NCI-H1417 treated with DMSO at 0.1 percent for 48 hours (cell line): ENCODE measurements around the gene ZNF492.
"Not testable (repeated sequence)": the region's sequence is repeated elsewhere in the genome, so short reads cannot be mapped to it uniquely, and the experiment has no call there.

Experiments
- DNase-seq: peaks from one replicate; lab custom pipeline; 2025; lab: John Stamatoyannopoulos, UW

ZNF492 gene

GRCh38 chr19:22633706-22634449, at the start of gene ZNF492:
Gene ZNF492, plus strand, starts transcription at chr19:22634324. Its CDS starts 19,076 bp downstream, at chr19:22653400.
- DNase-seq: not testable (repeated sequence)

- no peak for DNase-seq
Observed at GRCh38 chr19:22595422-22595821, 38.7 kb upstream of the ZNF492 start.

- DNase-seq: no peak
Observed at GRCh38 chr19:22595918-22596341, 38.2 kb upstream of the ZNF492 start.

- no peak for DNase-seq
Observed at GRCh38 chr19:22600690-22601648, 33.2 kb upstream of the ZNF492 start.

- DNase-seq: no peak
Observed at GRCh38 chr19:22601906-22602630, 32.1 kb upstream of the ZNF492 start.

GRCh38 chr19:22602631-22603272, 31.4 kb upstream of the ZNF492 start:
- DNase-seq: no peak

- DNase-seq: no peak
Observed at GRCh38 chr19:22603518-22604440, 30.3 kb upstream of the ZNF492 start.

- no peak for DNase-seq
Observed at GRCh38 chr19:22604571-22605274, 29.4 kb upstream of the ZNF492 start.

- DNase-seq: no peak
Observed at GRCh38 chr19:22605275-22606211, 28.6 kb upstream of the ZNF492 start.

GRCh38 chr19:22606212-22606553, 27.9 kb upstream of the ZNF492 start:
- DNase-seq: no peak

GRCh38 chr19:22606954-22607652, 27.0 kb upstream of the ZNF492 start:
- DNase-seq: no peak

- no peak for DNase-seq
Observed at GRCh38 chr19:22607653-22608430, 26.3 kb upstream of the ZNF492 start.

- no peak for DNase-seq
Observed at GRCh38 chr19:22608441-22608840, 25.7 kb upstream of the ZNF492 start.

GRCh38 chr19:22609630-22610029, 24.5 kb upstream of the ZNF492 start:
- no peak for DNase-seq

- DNase-seq: no peak
Observed at GRCh38 chr19:22610121-22610520, 24.0 kb upstream of the ZNF492 start.

GRCh38 chr19:22612316-22612715, 21.8 kb upstream of the ZNF492 start:
- no peak for DNase-seq

GRCh38 chr19:22616659-22617058, 17.5 kb upstream of the ZNF492 start:
- no peak for DNase-seq

- not testable (repeated sequence) for DNase-seq
Observed at GRCh38 chr19:22617181-22617580, 16.9 kb upstream of the ZNF492 start.
